Retina (tissue), 1 donor: ENCODE data around the gene UCP3.

Experiments used
- DNase-seq: peaks from one replicate; pipeline ENCODE4 v3.0.0-alpha.2; 2016

UCP3 gene

GRCh38 chr11:74008373-74009229, at the start of gene UCP3:
Gene UCP3 (minus strand): TSS chr11:74009085. CDS start chr11:74007042, 2,043 bp downstream.
- no peak for DNase-seq

- DNase-seq: no peak
These were observed 48.6 kb upstream of the UCP3 start for GRCh38 chr11:74057249-74058151.

GRCh38 chr11:74055938-74056337, 47.1 kb upstream of the UCP3 start:
- DNase-seq: no peak

GRCh38 chr11:74050465-74050864, 41.6 kb upstream of the UCP3 start:
- DNase-seq: no peak

- no peak for DNase-seq
These were observed 40.1 kb upstream of the UCP3 start for GRCh38 chr11:74048993-74049392.

GRCh38 chr11:74044538-74044937, 35.7 kb upstream of the UCP3 start:
- no peak for DNase-seq

GRCh38 chr11:74043450-74043849, 34.6 kb upstream of the UCP3 start:
- no peak for DNase-seq

GRCh38 chr11:74037309-74037708, 28.4 kb upstream of the UCP3 start:
- DNase-seq: no peak

- no peak for DNase-seq
These were observed 26.4 kb upstream of the UCP3 start for GRCh38 chr11:74035264-74035663.

- DNase-seq: no peak
These were observed 24.2 kb upstream of the UCP3 start for GRCh38 chr11:74033046-74033445.

GRCh38 chr11:74030723-74031676, 22.1 kb upstream of the UCP3 start:
- DNase-seq: no peak

GRCh38 chr11:74025467-74026166, 16.7 kb upstream of the UCP3 start:
- DNase-seq: no peak

GRCh38 chr11:74024261-74025029, 15.6 kb upstream of the UCP3 start:
- DNase-seq: no peak

- DNase-seq: no peak
These were observed 14.4 kb upstream of the UCP3 start for GRCh38 chr11:74023276-74023675.

GRCh38 chr11:74022546-74022945, 13.7 kb upstream of the UCP3 start:
- DNase-seq: no peak

- no peak for DNase-seq
These were observed 13.1 kb upstream of the UCP3 start for GRCh38 chr11:74021998-74022397.

- no peak for DNase-seq
These were observed 11.7 kb upstream of the UCP3 start for GRCh38 chr11:74020539-74020938.

GRCh38 chr11:74019860-74020259, 11.0 kb upstream of the UCP3 start:
- no peak for DNase-seq

GRCh38 chr11:74019104-74019738, 10.3 kb upstream of the UCP3 start:
- no peak for DNase-seq

- no peak for DNase-seq
These were observed 9.6 kb upstream of the UCP3 start for GRCh38 chr11:74018331-74019005.
